Activated naive CD4-positive, alpha-beta T cell treated with anti-CD3 and anti-CD28 coated beads, Interleukin-2, amount 50 U/mL, for 24 hours (primary cell): ENCODE results near the gene TMEM129.
"Not testable (repeated sequence)": the region's sequence is repeated elsewhere in the genome, so short reads cannot be mapped to it uniquely, and the experiment has no call there.

Source experiments
- H3K27ac Mint-ChIP-seq: one replicate; pipeline ENCODE4 v1.8.0; 2021; ENCODE audit warnings: mild to moderate bottlenecking, mixed read lengths
- H3K27me3 Mint-ChIP-seq: one replicate; pipeline ENCODE4 v1.8.0; 2021; ENCODE audit warnings: mixed read lengths
- H3K36me3 Mint-ChIP-seq: one replicate; pipeline ENCODE4 v1.8.0; 2021; ENCODE audit warnings: mixed read lengths
- H3K4me1 Mint-ChIP-seq: one replicate; pipeline ENCODE4 v1.8.0; 2021; ENCODE audit warnings: mixed read lengths
- H3K4me3 Mint-ChIP-seq: one replicate; pipeline ENCODE4 v1.8.0; 2021; ENCODE audit warnings: mild to moderate bottlenecking, mixed read lengths
- H3K9me3 Mint-ChIP-seq: one replicate; pipeline ENCODE4 v1.8.0; 2021; ENCODE audit warnings: mixed read lengths

The TMEM129 gene

GRCh38 chr4:1711055-1711570 lies 10.0 kb downstream of the TMEM129 start:
- Mint-ChIP-seq H3K4me3 (peak overlapping the region; percentile 98), H3K27me3 (no peaks in the 10 kb centered on the region), H3K27ac (peak overlapping the region; percentile 92), H3K4me1 (peaks cover 58% of the 10 kb centered on the region), H3K9me3 (no peaks in the 10 kb centered on the region), H3K36me3 (peaks cover 13% of the 10 kb centered on the region)

- H3K27ac Mint-ChIP-seq: no peak overlapping the region
- peak overlapping the region; percentile 38 for H3K4me3 Mint-ChIP-seq
- H3K9me3 Mint-ChIP-seq: no peaks in the 10 kb centered on the region
- H3K36me3 Mint-ChIP-seq: peaks cover 15% of the 10 kb centered on the region
- no peaks in the 10 kb centered on the region for H3K27me3 Mint-ChIP-seq
- H3K4me1 Mint-ChIP-seq: peaks cover 52% of the 10 kb centered on the region
These were observed 12.5 kb downstream of the TMEM129 start for GRCh38 chr4:1708581-1708980.

- H3K4me1 Mint-ChIP-seq: peaks cover 58% of the 10 kb centered on the region
- peaks cover 21% of the 10 kb centered on the region for H3K36me3 Mint-ChIP-seq
- H3K4me3 Mint-ChIP-seq: no peak overlapping the region
- H3K27ac Mint-ChIP-seq: no peak overlapping the region
- no peaks in the 10 kb centered on the region for H3K9me3 Mint-ChIP-seq
- no peaks in the 10 kb centered on the region for H3K27me3 Mint-ChIP-seq
These were observed 14.8 kb downstream of the TMEM129 start for GRCh38 chr4:1706358-1706757.

- Mint-ChIP-seq H3K27ac (no peak overlapping the region), H3K36me3 (peaks cover 17% of the 10 kb centered on the region), H3K4me1 (peaks cover 52% of the 10 kb centered on the region), H3K4me3 (no peak overlapping the region), H3K9me3 (no peaks in the 10 kb centered on the region), H3K27me3 (no peaks in the 10 kb centered on the region)
These were observed 15.4 kb downstream of the TMEM129 start for GRCh38 chr4:1705732-1706131.

GRCh38 chr4:1703867-1704266 lies 17.3 kb downstream of the TMEM129 start:
- H3K4me3 Mint-ChIP-seq: no peak overlapping the region
- no peaks in the 10 kb centered on the region for H3K9me3 Mint-ChIP-seq
- peaks cover 35% of the 10 kb centered on the region for H3K4me1 Mint-ChIP-seq
- no peak overlapping the region for H3K27ac Mint-ChIP-seq
- peaks cover 17% of the 10 kb centered on the region for H3K36me3 Mint-ChIP-seq
- H3K27me3 Mint-ChIP-seq: no peaks in the 10 kb centered on the region

- not testable (repeated sequence) for H3K9me3 Mint-ChIP-seq, H3K4me3 Mint-ChIP-seq, H3K27ac Mint-ChIP-seq, H3K27me3 Mint-ChIP-seq
- H3K4me1 Mint-ChIP-seq: peaks cover 23% of the 10 kb centered on the region
- peaks cover 13% of the 10 kb centered on the region for H3K36me3 Mint-ChIP-seq
These were observed 19.5 kb downstream of the TMEM129 start for GRCh38 chr4:1701671-1702070.

GRCh38 chr4:1695913-1696312 lies 25.2 kb downstream of the TMEM129 start:
- Mint-ChIP-seq H3K27me3 (no peaks in the 10 kb centered on the region), H3K4me3 (no peak overlapping the region), H3K27ac (no peak overlapping the region), H3K9me3 (no peaks in the 10 kb centered on the region), H3K36me3 (peaks cover 15% of the 10 kb centered on the region), H3K4me1 (peaks cover 4% of the 10 kb centered on the region)

GRCh38 chr4:1693131-1693896 lies 27.8 kb downstream of the TMEM129 start:
- Mint-ChIP-seq H3K4me1 (peaks cover 4% of the 10 kb centered on the region), H3K9me3 (no peaks in the 10 kb centered on the region), H3K36me3 (peaks cover 12% of the 10 kb centered on the region), H3K4me3 (no peak overlapping the region), H3K27me3 (no peaks in the 10 kb centered on the region), H3K27ac (no peak overlapping the region)

GRCh38 chr4:1691737-1692373 lies 29.3 kb downstream of the TMEM129 start:
- Mint-ChIP-seq H3K27ac (no peak overlapping the region), H3K4me3 (no peak overlapping the region), H3K9me3 (no peaks in the 10 kb centered on the region), H3K36me3 (peaks cover 12% of the 10 kb centered on the region), H3K27me3 (no peaks in the 10 kb centered on the region), H3K4me1 (peaks cover 4% of the 10 kb centered on the region)

- no peaks in the 10 kb centered on the region for H3K27me3 Mint-ChIP-seq
- no peaks in the 10 kb centered on the region for H3K9me3 Mint-ChIP-seq
- no peak overlapping the region for H3K27ac Mint-ChIP-seq
- no peak overlapping the region for H3K4me3 Mint-ChIP-seq
- peaks cover 10% of the 10 kb centered on the region for H3K36me3 Mint-ChIP-seq
- peaks cover 4% of the 10 kb centered on the region for H3K4me1 Mint-ChIP-seq
These were observed 30.4 kb downstream of the TMEM129 start for GRCh38 chr4:1690698-1691097.

- Mint-ChIP-seq H3K4me3 (no peak overlapping the region), H3K36me3 (peaks cover 2% of the 10 kb centered on the region), H3K4me1 (peaks cover 11% of the 10 kb centered on the region), H3K9me3 (no peaks in the 10 kb centered on the region), H3K27ac (no peak overlapping the region), H3K27me3 (no peaks in the 10 kb centered on the region)
These were observed 34.6 kb downstream of the TMEM129 start for GRCh38 chr4:1686440-1687036.

GRCh38 chr4:1685235-1686150 lies 35.6 kb downstream of the TMEM129 start:
- Mint-ChIP-seq H3K36me3 (peaks cover 2% of the 10 kb centered on the region), H3K4me1 (peaks cover 11% of the 10 kb centered on the region), H3K4me3 (no peak overlapping the region), H3K27me3 (no peaks in the 10 kb centered on the region), H3K9me3 (no peaks in the 10 kb centered on the region), H3K27ac (no peak overlapping the region)

- H3K36me3 Mint-ChIP-seq: peaks cover 1% of the 10 kb centered on the region
- no peaks in the 10 kb centered on the region for H3K27me3 Mint-ChIP-seq
- peak overlapping the region; percentile 68 for H3K27ac Mint-ChIP-seq
- peaks cover 11% of the 10 kb centered on the region for H3K4me1 Mint-ChIP-seq
- peak overlapping the region; percentile 49 for H3K4me3 Mint-ChIP-seq
- H3K9me3 Mint-ChIP-seq: no peaks in the 10 kb centered on the region
These were observed 36.5 kb downstream of the TMEM129 start for GRCh38 chr4:1684506-1685234.

GRCh38 chr4:1683736-1684505 lies 37.2 kb downstream of the TMEM129 start, which contains the start of gene FAM53A:
TSS of gene FAM53A (minus strand) at chr4:1684313. CDS start at chr4:1668741, 15,572 bp downstream.
- H3K36me3 Mint-ChIP-seq: no peaks in the 10 kb centered on the region
- no peaks in the 10 kb centered on the region for H3K27me3 Mint-ChIP-seq
- no peaks in the 10 kb centered on the region for H3K9me3 Mint-ChIP-seq
- peaks cover 11% of the 10 kb centered on the region for H3K4me1 Mint-ChIP-seq
- H3K27ac Mint-ChIP-seq: peak within 1 kb of the TSS; percentile 91
- peak within 1 kb of the TSS; percentile 88 for H3K4me3 Mint-ChIP-seq
